ENCODE measurements around the gene PDXP.
A peak's percentile ranks its signal among the peaks of the same experiment; 100 is the strongest.

Gene PDXP

DNA sequence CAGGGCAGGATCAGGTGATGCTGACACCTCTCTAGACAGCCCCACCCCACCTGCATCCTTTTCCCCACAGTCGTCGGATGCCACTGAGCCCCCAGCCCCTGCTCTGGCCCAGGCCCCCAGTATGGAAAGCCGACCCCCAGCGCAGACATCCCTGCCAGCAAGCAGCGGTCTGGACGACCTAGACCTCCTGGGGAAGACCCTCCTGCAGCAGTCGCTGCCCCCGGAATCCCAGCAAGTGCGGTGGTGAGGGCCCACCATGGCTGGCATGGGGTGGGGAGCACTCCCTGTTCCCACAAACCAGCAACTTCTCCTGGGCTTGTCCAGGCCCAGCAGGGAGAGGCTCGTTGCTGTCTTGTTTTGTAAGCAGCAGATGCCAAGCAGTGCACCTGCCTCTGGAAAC lies 28.6 kb upstream of the PDXP start:
- DNase-seq: no peak

DNA sequence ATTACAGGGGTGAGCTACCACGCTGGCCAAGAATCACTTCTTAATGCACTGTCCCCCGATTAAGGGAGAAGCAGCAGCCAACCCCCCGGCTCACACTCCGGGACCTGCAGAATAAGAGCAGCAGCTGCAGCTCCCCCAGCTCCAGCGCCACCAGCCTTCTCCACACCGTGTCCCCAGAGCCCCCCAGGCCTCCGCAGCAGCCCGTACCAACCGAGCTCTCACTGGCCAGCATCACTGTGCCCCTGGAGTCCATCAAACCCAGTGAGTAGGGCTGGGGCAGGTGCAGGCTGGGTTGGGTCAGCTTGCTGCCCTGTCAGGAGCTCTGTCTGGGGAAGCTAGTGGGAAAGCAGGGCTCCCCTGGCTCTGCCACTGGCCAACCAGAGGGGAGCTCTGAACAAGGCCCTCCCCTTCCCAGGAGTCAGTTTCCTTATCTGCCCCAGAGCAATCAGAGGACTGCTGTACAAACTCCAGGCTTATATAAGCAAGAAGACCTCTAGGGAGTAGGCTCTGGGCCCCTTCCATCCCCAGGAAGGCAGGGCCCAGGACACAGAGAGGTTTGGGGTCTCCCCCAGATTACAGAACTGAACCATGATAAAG lies 27.6 kb upstream of the PDXP start:
- no peak for DNase-seq

GRCh38 chr22:37631448-37632173 lies 26.9 kb upstream of the PDXP start:
- DNase-seq: no peak

- DNase-seq: no peak
Observed at GRCh38 chr22:37632174-37633088, 26.1 kb upstream of the PDXP start.

GRCh38 chr22:37633089-37633624 lies 25.4 kb upstream of the PDXP start:
- DNase-seq: no peak

DNA sequence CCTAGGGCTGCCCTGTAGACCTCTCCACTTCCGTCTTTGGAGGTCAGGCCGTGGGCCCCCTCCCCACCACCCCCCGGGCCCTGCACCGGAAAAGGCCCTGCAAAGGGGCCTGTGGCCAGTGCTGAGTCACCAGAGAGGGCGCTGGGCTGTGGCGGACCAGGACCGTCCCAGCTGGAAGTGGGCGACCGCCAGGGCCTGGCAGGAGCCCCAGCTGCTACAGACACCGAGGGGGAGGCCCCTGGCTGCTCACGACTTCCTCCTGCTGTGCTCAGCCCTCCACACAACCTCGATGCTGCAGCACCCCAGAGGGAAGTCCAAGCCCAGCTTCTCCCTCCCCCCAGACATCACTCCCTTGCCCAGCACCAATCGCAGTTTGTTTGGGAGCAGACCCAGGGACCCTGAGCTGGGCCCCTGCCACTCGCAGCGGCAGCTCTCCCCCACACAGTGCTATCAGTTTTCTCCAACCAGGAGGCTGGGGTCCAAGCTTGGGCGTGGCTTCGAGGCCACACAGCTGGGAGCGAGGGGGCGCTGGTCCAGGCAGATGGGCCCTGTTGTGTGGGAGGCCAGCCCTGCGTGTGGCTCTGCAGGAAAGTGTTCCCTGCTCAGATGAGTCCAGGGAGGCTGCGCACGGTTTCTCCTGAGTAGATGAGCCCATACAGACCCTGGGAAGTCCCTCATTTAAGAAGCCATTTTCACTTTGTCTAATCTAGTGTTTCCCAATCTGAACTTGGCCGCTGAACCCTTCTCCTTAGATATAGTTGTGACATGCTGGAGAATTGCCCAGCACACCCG lies 24.7 kb upstream of the PDXP start:
- no peak for DNase-seq

- no peak for DNase-seq
Observed at GRCh38 chr22:37634417-37634924, 24.1 kb upstream of the PDXP start.

DNA sequence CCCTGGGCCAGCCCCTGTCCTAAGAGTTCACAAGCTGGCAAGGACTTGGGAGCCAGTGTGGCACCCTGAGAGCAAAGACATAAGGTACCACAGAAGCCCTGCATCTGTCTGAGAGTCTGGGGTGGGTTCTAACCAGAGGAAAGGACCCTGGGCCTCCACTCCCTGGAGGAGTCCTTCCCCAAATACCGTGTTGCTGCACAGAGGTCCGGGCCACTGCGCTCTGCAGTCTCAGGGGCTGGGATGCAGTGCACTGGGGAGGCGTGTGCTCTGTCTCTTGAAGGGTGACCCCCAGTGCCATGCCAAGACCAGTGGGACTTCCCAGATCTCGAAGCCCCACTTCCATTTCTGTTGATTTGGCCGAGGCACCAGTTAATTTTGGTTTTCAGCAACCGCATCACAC lies 23.4 kb upstream of the PDXP start:
- DNase-seq: no peak

DNA sequence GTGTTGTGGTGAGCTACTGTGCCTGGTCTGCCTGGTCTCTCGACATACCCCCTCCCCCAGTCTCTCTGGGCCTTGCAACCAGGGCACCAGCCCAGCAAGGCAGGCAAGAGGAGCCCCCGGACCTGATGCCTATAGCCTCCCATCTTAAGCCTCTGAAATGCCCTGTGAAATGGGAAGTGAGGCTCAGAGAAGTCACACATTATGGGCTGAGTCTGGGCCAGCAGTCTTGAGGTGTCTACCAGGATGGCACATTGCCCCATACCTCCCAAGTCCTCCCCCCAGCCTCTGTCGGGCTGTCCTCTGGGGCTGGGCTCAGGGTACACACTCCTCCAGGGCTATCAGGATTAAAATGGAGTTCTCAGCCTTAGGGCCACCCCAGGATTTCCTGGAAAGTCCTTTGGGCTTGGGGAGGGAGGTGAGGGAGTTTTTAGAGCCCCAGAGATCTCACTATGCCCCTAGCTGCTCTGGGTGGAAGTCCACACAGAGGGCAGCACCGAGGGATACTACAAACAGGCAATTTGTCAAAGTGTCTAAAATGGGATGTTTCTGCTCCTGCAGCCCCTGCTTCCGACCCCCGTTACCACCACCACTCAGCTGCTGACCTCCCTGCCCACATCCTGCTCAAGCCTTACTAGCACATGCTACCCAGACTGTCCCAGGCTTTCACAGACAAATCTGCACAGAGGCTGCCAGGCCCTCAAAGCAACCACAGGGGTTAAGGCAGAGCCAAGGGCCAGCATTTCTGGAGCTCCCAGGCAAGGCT lies 22.2 kb upstream of the PDXP start:
- DNase-seq: no peak

DNA sequence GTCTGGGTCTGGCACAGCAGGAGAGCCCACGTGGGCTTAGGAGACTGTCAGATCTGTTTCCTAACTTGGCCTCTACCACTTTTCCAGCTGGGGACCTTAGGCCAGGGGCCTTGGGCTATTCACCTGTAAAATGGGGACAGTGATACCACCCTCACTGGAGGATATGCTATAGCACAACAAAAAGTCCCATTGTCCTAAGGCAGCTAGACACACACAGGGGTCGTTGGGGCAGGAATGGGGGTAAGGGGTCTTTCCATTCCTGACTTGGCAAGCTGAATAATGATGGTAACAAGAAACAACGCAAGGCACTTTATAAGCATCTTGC lies 21.6 kb upstream of the PDXP start:
- no peak for DNase-seq

- no peak for DNase-seq
Observed at GRCh38 chr22:37638391-37639069, 20.0 kb upstream of the PDXP start.

DNA sequence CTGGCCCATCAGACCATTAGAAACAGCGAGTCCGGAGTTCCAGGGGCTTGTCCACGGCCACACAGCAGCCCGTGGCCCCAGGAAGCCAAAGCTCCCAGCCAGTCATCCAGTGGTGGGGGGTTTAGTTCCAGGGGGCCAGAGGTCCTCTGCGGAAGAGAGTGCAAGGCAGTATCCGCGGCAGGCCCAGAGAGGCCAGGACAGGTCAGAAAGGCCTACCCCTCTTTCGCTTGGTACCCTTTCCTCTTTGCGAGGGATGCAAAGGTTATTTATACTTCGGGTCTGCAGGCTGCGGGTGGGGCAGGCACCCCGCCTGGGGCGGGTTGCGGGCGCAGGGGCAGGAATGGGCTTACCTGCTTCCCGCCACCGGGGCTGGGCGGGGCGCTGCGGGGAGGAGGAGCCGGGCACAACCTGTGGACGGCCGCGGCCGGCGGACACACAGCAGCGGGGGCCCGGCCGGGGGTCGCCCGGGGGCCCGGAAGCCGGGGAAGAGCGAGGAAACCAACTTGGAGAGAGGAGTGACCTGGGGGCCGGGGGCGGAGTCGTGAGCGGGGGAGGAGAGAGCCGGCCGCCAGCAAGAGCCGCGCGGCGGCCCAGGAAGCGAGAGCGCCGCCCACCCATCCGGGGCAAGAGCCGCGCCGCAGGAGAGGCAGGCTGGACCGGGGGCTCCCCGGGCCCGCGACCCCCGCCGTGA lies 19.3 kb upstream of the PDXP start, which contains the start of gene SH3BP1:
Gene SH3BP1, plus strand, starts transcription at position 600 of the 691 bp plus-strand sequence. CDS start 119 bp downstream, outside the sequence.
- DNase-seq: no peak

GRCh38 chr22:37639771-37640590 lies 18.5 kb upstream of the PDXP start:
- DNase-seq: no peak

DNA sequence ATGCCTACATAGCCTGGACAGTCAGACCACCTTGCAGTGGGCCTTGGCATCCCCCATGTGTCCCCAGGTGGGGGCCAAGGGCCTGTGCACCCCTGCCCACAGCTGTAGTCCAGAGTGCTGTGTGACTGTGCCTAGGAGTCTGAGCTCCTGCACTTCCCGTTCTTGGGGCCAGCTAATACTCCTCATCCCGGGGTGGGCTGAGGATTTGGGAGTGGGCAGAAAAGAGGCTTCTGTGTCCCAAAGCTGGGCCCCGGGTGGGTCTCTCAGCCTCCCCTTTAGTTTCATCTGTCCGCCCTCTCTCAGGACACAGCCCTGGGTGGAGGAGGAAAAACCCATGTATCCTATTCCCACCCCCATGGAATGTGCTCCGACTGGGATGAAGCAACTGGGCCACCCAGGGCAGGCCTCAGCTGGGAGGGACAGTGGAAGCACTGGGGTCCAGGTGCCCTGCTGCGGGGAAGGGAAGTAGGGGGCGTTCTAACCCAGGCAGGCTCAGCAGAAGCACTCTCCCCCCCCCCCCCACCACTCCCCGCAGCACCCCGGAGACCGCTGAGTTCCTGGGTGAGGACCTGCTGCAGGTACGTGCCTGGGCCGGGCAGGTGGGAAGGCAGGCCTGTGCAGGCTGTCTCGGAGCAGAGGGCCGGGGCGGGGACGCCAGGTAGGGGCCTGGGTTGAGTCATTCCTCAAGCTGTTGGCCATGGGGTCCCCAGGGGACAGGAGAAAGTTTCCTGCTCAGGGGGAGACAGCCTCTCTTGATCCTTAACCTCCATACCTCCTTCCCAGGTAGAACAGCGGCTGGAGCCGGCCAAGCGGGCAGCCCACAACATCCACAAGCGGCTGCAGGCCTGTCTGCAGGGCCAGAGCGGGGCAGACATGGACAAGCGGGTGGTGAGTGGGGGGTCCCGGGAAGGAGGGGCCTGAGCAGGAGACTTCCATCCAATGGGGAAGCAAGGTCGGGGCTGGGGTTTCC lies 17.6 kb upstream of the PDXP start:
- no peak for DNase-seq

- DNase-seq: no peak
Observed at GRCh38 chr22:37641561-37641949, 17.0 kb upstream of the PDXP start.

DNA sequence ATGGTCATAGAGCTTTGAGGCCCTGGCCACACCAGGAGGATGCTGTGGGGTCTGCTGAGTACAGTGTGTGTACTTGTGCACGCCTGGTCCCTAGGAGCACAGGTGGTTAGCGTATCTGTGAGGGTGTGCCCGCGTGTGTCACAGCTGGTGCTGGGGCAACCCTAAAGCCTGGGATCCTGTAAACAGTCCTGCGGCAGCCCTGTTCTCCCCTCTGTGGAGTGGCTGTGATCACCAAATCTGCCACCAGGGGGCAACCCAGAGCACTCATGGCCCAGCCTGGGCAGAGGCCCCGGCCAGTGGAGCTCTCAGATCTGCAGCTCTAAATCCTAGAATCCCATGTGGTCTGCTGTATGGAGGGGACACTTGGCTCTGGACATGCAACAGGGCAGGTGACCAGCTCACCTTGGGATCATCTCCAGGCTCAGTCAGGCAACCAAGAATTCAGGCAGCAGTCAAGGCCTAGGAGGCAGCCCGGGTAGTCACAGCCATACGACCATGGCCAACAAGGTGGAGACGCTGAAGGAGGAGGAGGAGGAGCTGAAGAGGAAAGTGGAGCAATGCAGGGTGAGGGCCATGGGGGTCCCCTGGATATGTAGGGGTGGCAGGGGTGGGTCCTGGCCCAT lies 15.2 kb upstream of the PDXP start:
- DNase-seq: peak; percentile 16

DNA sequence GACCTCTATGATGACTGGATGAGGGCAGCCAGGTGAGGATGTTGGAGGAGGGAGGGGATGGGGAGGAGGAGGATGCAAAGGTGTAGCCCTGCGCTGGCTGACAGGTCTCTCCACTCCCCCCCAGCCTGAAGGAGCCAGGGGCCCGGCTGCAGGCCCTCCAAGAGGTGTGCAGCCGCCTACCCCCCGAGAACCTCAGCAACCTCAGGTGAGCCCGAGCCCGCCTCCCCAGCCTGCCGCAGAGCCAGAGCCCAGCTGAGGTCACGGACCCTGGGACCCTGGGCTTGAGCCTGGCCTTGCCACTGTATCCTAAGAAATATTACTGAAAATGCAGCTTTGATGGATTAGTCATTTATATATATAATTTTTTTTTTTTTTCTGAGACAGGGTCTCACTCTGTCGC lies 11.2 kb upstream of the PDXP start:
- DNase-seq: no peak

DNA sequence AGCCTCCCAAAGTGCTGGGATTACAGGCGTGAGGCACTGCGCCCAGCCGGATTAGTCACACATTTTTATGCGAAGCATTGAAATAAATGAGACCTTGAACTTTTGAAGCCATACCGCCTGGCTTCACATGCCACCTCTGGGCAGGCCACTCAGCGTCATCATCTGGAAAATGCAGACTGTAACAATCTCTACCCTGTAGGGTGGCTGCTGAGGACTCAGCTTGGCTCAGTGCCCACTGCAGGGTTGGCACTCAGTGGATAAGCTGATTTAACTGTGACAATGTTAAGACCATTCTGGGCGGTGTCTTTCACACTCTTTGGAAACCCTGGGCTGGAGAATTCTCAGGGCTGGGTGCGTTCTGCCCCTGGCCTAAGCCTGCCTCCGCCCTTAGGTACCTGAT lies 10.6 kb upstream of the PDXP start:
- DNase-seq: no peak
